Lower lobe of right lung (tissue), 2 donors: Measurements from ENCODE around the gene DNMT3B. TPM values are rescaled to one million over a fixed set of nuclear protein-coding genes. Genes with fewer than 3 reads are reported as not detected.

ENCODE experiments used
- ATAC-seq, 2 donors: fragments of 200-7000 bp; cut with Tn5 transposase; one replicate each; pipeline ENCODE4 v1.9.1; 2020 to 2022; ENCODE audit warnings: mild to moderate bottlenecking in 2 of 2, moderate library complexity in 2 of 2
- DNase-seq: peaks from one replicate; pipeline ENCODE4 v3.0.0-alpha.2; 2020
- H3K27ac ChIP-seq: fragments of 200-600 bp; one replicate; pipeline ENCODE4 v1.8.0; 2022
- H3K27me3 ChIP-seq: fragments of 200-600 bp; one replicate; pipeline ENCODE4 v1.8.0; 2022; ENCODE audit warnings: low read depth
- H3K36me3 ChIP-seq: fragments of 200-600 bp; one replicate; pipeline ENCODE4 v1.8.0; 2022; ENCODE audit warnings: mild to moderate bottlenecking
- H3K4me1 ChIP-seq: fragments of 200-600 bp; one replicate; pipeline ENCODE4 v1.8.0; 2022
- H3K4me3 ChIP-seq: fragments of 200-600 bp; one replicate; pipeline ENCODE4 v1.8.0; 2022; ENCODE audit warnings: mild to moderate bottlenecking
- H3K9me3 ChIP-seq: fragments of 200-600 bp; one replicate; pipeline ENCODE4 v1.8.0; 2022
- intact Hi-C: fragments of 100-400 bp; cut with DNase I; formaldehyde crosslinking; loops from one replicate; pipeline ENCODE4 v1.11.0; 2022
- total RNA-seq: library from RNA; stranded (reverse); fragmentation: NEBNext Ultra II Directional; extraction: Animal tissue kit (Norgen Biotek cat#: 25700); gene quantifications from one replicate; pipeline ENCODE4 v1.2.1, GENCODE V29; 2021
- TF ChIP-seq, protein P1 (sequence below): fragments of 200-600 bp; IDR thresholded peaks from one replicate; pipeline ENCODE4 v1.8.0; 2022; ENCODE audit warnings: antibody characterized with exemption, mild to moderate bottlenecking
- donor health status: DM: no; HTN: yes; CAD: no; lungs with severe emphysema.

The DNMT3B gene
- total RNA-seq, 1 donor from 2014 or later: 1.1 TPM

DNA sequence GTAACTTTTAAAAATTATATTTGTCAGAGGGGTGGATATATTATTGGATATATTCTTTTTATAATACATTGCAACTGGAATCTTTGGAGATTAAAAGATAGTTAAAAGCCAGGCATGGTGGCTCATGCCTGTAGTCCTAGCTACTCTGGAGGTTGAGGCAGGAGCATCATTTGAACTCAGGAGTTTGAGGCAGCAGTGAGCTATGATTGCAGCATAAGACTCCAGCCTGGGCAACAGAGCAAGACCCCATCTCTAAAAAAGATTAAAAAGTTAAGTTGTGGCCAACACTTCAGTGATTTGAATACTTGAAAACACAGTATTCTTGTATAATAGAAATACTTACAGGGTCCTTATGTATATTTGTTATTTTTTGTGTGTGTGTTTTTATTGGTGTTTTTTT, 72.8 kb downstream of the DNMT3B start:
- DNase-seq (no peak), ATAC-seq (no peak)
- intact Hi-C loops: no loop called here
- H3K27me3 ChIP-seq: no peaks in the 10 kb centered on the region
- no peak overlapping the region for H3K27ac ChIP-seq
- H3K36me3 ChIP-seq: peaks cover 79% of the 10 kb centered on the region
- H3K4me3 ChIP-seq: no peak overlapping the region
- TF ChIP-seq, protein P1, sequence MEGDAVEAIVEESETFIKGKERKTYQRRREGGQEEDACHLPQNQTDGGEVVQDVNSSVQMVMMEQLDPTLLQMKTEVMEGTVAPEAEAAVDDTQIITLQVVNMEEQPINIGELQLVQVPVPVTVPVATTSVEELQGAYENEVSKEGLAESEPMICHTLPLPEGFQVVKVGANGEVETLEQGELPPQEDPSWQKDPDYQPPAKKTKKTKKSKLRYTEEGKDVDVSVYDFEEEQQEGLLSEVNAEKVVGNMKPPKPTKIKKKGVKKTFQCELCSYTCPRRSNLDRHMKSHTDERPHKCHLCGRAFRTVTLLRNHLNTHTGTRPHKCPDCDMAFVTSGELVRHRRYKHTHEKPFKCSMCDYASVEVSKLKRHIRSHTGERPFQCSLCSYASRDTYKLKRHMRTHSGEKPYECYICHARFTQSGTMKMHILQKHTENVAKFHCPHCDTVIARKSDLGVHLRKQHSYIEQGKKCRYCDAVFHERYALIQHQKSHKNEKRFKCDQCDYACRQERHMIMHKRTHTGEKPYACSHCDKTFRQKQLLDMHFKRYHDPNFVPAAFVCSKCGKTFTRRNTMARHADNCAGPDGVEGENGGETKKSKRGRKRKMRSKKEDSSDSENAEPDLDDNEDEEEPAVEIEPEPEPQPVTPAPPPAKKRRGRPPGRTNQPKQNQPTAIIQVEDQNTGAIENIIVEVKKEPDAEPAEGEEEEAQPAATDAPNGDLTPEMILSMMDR: no peak
- peaks cover 16% of the 10 kb centered on the region for H3K4me1 ChIP-seq
- no peaks in the 10 kb centered on the region for H3K9me3 ChIP-seq

- Histone ChIP-seq H3K27ac (no peak overlapping the region), H3K4me1 (peaks cover 10% of the 10 kb centered on the region), H3K4me3 (no peak overlapping the region), H3K9me3 (no peaks in the 10 kb centered on the region), H3K36me3 (peaks cover 88% of the 10 kb centered on the region), H3K27me3 (no peaks in the 10 kb centered on the region)
- ATAC-seq (no peak), DNase-seq (no peak)
- intact Hi-C loops: no loop called here
- TF ChIP-seq, protein P1: no peak
Observed at GRCh38 chr20:32837157-32837556, 75.0 kb downstream of the DNMT3B start.

DNA sequence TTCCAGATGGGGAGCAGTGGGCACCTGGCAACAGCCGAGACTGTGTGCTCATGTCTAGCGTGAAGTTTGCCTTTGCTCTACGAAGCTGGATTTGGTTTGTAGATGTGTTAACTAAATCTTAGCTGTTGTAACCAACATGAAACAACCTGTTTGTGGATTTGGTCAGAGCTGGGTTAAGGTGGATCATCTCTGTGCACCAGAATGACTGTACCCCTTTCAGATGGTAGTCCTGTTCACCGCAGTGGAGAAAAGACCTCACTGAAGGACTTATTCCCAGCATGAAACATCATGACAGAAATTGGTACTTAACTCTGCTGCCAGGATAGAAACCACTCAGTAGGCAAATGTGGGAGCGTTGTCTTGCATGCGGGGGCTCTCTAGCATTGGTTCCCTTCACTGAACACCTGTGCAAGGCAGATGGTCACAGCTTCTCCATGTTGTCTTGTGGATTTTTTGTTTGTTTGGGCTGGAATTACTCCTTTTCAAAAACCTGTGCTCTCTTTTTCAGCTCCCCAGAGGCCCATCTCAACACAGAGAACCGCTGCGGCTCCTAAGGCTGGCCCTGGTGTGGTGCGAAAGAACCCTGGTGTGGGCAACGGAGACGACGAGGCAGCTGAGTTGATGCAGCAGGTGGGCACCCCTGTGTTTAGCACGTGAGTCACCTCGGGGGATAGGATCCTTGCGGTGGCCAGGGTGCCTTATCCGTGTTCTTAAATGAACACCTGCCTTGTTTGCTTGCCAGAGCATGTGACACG, 77.2 kb downstream of the DNMT3B start:
- H3K4me3 ChIP-seq: no peak overlapping the region
- ATAC-seq (no peak), DNase-seq (no peak)
- H3K27ac ChIP-seq: no peak overlapping the region
- H3K4me1 ChIP-seq: peaks cover 5% of the 10 kb centered on the region
- no peaks in the 10 kb centered on the region for H3K27me3 ChIP-seq
- intact Hi-C loops: no loop called here
- TF ChIP-seq, protein P1: no peak
- H3K9me3 ChIP-seq: no peaks in the 10 kb centered on the region
- H3K36me3 ChIP-seq: peaks cover 91% of the 10 kb centered on the region

DNA sequence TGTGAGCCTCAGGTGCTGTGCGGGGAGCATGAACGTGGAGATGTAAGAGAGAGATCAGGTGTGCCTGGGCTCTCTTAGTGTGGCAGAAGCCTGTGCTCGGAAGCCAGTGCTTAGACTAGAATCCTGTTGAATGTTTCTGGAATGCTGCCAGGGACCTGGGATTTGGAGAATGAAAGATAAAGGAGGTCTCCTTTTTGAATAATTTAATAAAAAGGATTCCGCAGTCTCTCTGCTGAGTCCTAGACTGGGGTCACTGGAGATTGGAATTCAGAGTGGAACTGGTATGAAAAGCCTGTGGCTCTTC, 77.7 kb downstream of the DNMT3B start:
- no peak overlapping the region for H3K4me3 ChIP-seq
- ATAC-seq (no peak), DNase-seq (no peak)
- no peaks in the 10 kb centered on the region for H3K27me3 ChIP-seq
- H3K9me3 ChIP-seq: no peaks in the 10 kb centered on the region
- peaks cover 5% of the 10 kb centered on the region for H3K4me1 ChIP-seq
- H3K27ac ChIP-seq: no peak overlapping the region
- intact Hi-C loops: no loop called here
- TF ChIP-seq, protein P1: no peak
- peaks cover 90% of the 10 kb centered on the region for H3K36me3 ChIP-seq

GRCh38 chr20:32841174-32841573, 79.0 kb downstream of the DNMT3B start:
- TF ChIP-seq, protein P1: no peak
- intact Hi-C loops: no loop called here
- H3K27me3 ChIP-seq: no peaks in the 10 kb centered on the region
- H3K4me1 ChIP-seq: peaks cover 5% of the 10 kb centered on the region
- H3K27ac ChIP-seq: no peak overlapping the region
- DNase-seq (no peak), ATAC-seq (peak in 1 of 2 donors; percentile 47)
- H3K9me3 ChIP-seq: no peaks in the 10 kb centered on the region
- no peak overlapping the region for H3K4me3 ChIP-seq
- peaks cover 89% of the 10 kb centered on the region for H3K36me3 ChIP-seq
